Tibial nerve (tissue), 4 donors: ENCODE measurements around the gene CFAP410. TPM values are rescaled to one million over a fixed set of nuclear protein-coding genes. Genes with fewer than 3 reads are reported as not detected.

Experiments used
- DNase-seq, 2 donors: peaks; one replicate each; pipeline ENCODE4 v3.0.0-alpha.2; 2019; ENCODE audit warnings: low spot score in 2 of 2
- H3K27ac ChIP-seq, 4 donors: fragments of 200-600 bp; sonication (generic) in 3 of 4; one replicate each; pipeline ENCODE4 v1.5.1; 2017 to 2019; ENCODE audit warnings: mild to moderate bottlenecking in 1 of 4
- H3K27me3 ChIP-seq, 2 donors: fragments of 200-600 bp; sonication (generic) in 1 of 2; one replicate each; pipeline versions ENCODE4 v1.5.1 to v1.6.0; 2017 to 2019
- H3K36me3 ChIP-seq, 3 donors: fragments of 200-600 bp; sonication (generic); one replicate each; pipeline ENCODE4 v1.5.1; 2018 to 2019
- H3K4me1 ChIP-seq, 4 donors: fragments of 200-600 bp; sonication (generic) in 3 of 4; one replicate each; pipeline ENCODE4 v1.5.1; 2017 to 2019
- H3K4me3 ChIP-seq, 4 donors: fragments of 200-600 bp; sonication (generic) in 3 of 4; one replicate each; pipeline ENCODE4 v1.5.1; 2017 to 2019; ENCODE audit warnings: mild to moderate bottlenecking in 1 of 4, moderate library complexity in 1 of 4
- H3K9me3 ChIP-seq, 4 donors: fragments of 200-600 bp; sonication (generic) in 3 of 4; one replicate each; pipeline ENCODE4 v1.5.1; 2017 to 2019
- EP300 ChIP-seq, 2 donors: sonication (generic); formaldehyde crosslinking; IDR thresholded peaks; one replicate each; pipeline ENCODE4 v1.6.1; 2017; ENCODE audit warnings: antibody characterized with exemption in 2 of 2, mild to moderate bottlenecking in 1 of 2
- POLR2A ChIP-seq, 2 donors: fragments of 450-650 bp; IDR thresholded peaks; one replicate each; pipeline ENCODE4 v1.6.1; 2017; ENCODE audit warnings: antibody characterized with exemption in 2 of 2, mild to moderate bottlenecking in 2 of 2, moderate library complexity in 2 of 2
- WGBS, 2 donors: methylation state at CpG; one replicate each; pipeline ENCODE4 v1.1.5; 2018; 5-methylcytosine and 5-hydroxymethylcytosine counted together
- total RNA-seq, 4 donors: library from RNA; depleted of rRNA; stranded (reverse); fragments of >200 nt; gene quantifications; one replicate each; pipeline ENCODE4 v1.1.0, GENCODE V29; 2016
- TF ChIP-seq, protein P1 (sequence below), 5 experiments: fragments of 200-600 bp in 3 of 5; fragments of 450-650 bp in 2 of 5; sonication (generic) in 3 of 5; IDR thresholded peaks; one replicate each; pipeline ENCODE4 v1.5.1; 2016 to 2019; ENCODE audit warnings: antibody characterized with exemption in 5 of 5, mild to moderate bottlenecking in 3 of 5, moderate library complexity in 2 of 5

Gene CFAP410
- total RNA-seq, 4 donors from 2014 or later = 38.0 to 69.8 (median 61.2) TPM

DNA sequence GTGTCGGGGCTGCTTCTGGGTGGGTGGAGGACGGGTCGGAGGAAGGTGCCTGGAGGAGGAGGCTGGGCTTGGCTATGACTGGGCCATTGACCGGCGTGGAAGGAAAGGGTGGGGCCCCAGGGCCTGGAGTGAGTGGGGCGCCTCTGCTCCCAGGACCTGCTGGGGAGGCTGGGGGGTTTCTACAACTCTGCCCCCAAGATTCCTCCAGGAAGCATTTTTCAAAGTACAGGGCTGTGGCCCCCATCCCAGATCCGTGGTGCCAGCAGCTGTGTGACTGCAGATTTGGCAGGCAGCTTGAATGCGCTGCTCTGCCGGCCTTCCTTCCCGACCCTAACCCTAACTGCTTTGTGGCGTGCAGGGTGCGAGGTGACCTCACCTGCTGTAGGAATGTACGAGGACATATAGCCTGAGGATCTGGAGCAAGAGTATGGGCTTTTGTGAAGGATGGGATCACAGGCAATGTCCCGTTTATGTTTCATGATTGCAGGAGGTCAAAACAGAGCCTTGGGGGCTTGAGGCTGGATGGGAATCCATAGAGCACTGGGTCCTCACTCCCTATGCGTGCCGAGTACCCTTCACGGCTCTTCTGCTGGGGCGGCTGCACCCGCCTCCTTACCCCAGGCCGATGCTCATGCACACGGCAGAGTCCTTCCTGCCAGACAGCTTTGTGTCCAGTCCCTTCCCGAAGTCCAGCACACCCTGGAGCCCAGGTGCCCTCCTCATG, 38.9 kb upstream of the CFAP410 start:
- Histone ChIP-seq H3K36me3 (peaks cover 0 to under 1% (median 0%) of the 10 kb centered on the region in 3 donors), H3K27ac (no peak overlapping the region), H3K9me3 (peaks cover 0 to 9% (median 0%) of the 10 kb centered on the region in 4 donors), H3K4me3 (no peak overlapping the region), H3K27me3 (peaks cover 0 to 5% of the 10 kb centered on the region in 2 donors), H3K4me1 (no peaks in the 10 kb centered on the region)
- TF ChIP-seq EP300 (IDR thresholded peaks at IDR 0.05) (no peak), POLR2A (IDR thresholded peaks at IDR 0.05) (no peak)
- TF ChIP-seq, protein P1, sequence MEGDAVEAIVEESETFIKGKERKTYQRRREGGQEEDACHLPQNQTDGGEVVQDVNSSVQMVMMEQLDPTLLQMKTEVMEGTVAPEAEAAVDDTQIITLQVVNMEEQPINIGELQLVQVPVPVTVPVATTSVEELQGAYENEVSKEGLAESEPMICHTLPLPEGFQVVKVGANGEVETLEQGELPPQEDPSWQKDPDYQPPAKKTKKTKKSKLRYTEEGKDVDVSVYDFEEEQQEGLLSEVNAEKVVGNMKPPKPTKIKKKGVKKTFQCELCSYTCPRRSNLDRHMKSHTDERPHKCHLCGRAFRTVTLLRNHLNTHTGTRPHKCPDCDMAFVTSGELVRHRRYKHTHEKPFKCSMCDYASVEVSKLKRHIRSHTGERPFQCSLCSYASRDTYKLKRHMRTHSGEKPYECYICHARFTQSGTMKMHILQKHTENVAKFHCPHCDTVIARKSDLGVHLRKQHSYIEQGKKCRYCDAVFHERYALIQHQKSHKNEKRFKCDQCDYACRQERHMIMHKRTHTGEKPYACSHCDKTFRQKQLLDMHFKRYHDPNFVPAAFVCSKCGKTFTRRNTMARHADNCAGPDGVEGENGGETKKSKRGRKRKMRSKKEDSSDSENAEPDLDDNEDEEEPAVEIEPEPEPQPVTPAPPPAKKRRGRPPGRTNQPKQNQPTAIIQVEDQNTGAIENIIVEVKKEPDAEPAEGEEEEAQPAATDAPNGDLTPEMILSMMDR (IDR thresholded peaks at IDR 0.05) = no peak
- WGBS, 2 donors = 67 to 71% methylated on average over 20 to 21 of the region's 22 CpGs
- DNase-seq = no peak

DNA sequence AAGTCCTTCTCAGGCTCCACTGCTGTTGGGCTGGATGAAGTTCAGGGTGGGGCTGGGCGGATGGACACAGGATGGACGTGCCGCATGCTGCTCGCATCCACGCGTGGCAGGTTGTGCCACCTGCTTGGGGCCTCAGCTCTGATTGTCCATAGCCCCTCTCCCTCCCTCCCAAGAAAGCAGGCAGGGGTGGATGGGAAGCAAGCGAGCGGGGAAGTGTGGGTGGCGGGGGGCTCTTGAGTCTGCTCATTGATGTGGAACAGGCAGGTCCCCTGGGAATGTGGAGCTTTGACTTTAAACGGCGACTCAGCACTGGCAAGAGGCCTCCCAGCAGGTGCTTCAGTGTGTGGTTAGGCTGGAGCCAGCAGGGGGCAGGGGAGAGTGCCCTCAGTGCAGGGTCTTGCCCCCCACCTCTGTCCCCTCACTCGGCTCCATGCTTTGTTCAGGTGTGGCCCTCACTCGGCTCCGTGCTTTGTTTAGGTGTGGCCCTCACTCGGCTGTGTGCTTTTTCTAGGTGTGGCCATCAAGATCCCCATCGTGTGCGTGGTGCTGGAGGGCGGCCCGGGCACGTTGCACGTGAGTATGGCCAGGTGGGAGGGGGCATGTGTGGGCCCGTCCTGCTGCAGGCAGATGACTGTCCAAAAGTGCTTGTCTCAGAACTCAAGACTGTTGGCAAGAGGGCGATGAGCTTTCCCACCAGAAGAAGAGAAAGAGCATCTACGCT, 38.2 kb upstream of the CFAP410 start:
- H3K4me3 ChIP-seq = no peak overlapping the region
- no peak overlapping the region for H3K27ac ChIP-seq
- H3K9me3 ChIP-seq = peaks cover 0 to 7% (median 0%) of the 10 kb centered on the region in 4 donors
- H3K36me3 ChIP-seq = no peaks in the 10 kb centered on the region
- no peak for TF ChIP-seq EP300 (IDR thresholded peaks at IDR 0.05)
- TF ChIP-seq, protein P1 (IDR thresholded peaks at IDR 0.05) = no peak
- TF ChIP-seq POLR2A (IDR thresholded peaks at IDR 0.05) = no peak
- no peak for DNase-seq
- no peaks in the 10 kb centered on the region for H3K4me1 ChIP-seq
- WGBS, 2 donors = 70 to 75% methylated on average over 22 to 24 of the region's 24 CpGs
- H3K27me3 ChIP-seq = peaks cover 0 to 5% of the 10 kb centered on the region in 2 donors

DNA sequence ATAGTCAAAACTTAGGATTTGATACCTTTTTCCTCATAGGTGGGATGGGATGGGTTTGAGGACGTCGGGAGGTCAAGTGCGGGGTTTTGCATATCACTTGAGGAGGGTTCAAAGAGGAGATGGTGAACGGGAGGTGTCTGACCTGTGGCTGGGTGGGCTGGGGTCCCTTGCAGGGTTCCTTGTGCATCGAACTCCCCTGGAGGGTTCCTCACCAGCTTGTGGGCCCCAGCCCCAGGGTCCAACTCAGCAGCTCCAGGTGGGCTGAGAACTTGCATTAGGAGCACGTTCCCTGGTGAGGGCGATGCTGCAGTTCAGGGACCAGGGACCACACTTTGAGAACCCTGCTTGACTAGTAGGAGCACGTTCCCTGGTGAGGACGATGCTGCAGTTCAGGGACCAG, 37.4 kb upstream of the CFAP410 start:
- Histone ChIP-seq H3K4me3 (no peak overlapping the region), H3K27me3 (peaks cover 0 to 8% of the 10 kb centered on the region in 2 donors), H3K9me3 (peaks cover 0 to 7% (median 0%) of the 10 kb centered on the region in 4 donors), H3K36me3 (no peaks in the 10 kb centered on the region), H3K4me1 (no peaks in the 10 kb centered on the region), H3K27ac (no peak overlapping the region)
- no peak for DNase-seq
- TF ChIP-seq, protein P1 (IDR thresholded peaks at IDR 0.05) = no peak
- TF ChIP-seq POLR2A (IDR thresholded peaks at IDR 0.05) = no peak
- no peak for TF ChIP-seq EP300 (IDR thresholded peaks at IDR 0.05)
- WGBS, 2 donors = 88 to 90% methylated on average over 9 of the region's 9 CpGs

DNA sequence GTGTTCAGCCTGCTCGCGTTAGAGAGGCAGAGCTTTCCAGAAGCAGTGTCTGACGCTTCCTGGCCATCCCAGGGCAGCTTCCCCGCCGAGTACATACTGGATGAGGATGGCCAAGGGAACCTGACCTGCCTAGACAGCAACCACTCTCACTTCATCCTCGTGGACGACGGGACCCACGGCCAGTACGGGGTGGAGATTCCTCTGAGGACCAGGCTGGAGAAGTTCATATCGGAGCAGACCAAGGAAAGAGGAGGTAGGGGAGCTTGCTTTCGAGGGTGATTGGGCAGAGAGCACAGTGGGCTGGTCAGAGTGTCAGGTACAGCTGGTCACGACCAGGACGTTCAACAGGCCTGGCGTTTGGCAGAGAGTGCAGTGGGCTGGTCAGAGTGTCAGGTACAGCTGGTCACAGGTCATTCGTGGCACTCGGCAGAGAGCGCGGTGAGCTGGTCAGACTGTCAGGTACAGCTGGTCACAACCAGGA, 36.6 kb upstream of the CFAP410 start:
- Histone ChIP-seq H3K27ac (no peak overlapping the region), H3K4me1 (no peaks in the 10 kb centered on the region), H3K4me3 (no peak overlapping the region), H3K9me3 (peaks cover 0 to 7% (median 0%) of the 10 kb centered on the region in 4 donors), H3K36me3 (no peaks in the 10 kb centered on the region), H3K27me3 (peaks cover 0 to 14% of the 10 kb centered on the region in 2 donors)
- 86 to 89% methylated on average over 19 of the region's 19 CpGs for WGBS, 2 donors
- TF ChIP-seq, protein P1 (IDR thresholded peaks at IDR 0.05) = no peak
- TF ChIP-seq EP300 (IDR thresholded peaks at IDR 0.05) (no peak), POLR2A (IDR thresholded peaks at IDR 0.05) (no peak)
- DNase-seq = no peak

DNA sequence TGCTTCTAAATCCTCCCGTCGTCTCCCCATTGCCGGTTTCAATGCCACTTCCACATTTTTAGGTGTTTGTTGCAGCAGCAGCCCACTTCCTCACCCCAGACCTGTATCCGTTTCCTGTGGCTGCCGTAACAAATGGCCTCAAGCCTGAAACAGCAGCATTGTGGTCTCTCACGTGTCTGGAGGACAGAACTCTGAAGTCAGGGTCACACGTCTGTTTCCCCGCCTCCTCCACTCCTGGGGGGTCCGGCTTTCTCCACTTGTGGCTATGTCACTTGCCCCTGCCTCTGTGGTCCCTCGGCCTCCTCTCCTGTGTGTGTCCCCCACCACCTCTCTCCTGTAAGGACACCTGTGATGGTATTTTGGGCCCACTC, 36.1 kb upstream of the CFAP410 start:
- Histone ChIP-seq H3K9me3 (peaks cover 0 to 7% (median 0%) of the 10 kb centered on the region in 4 donors), H3K4me3 (no peak overlapping the region), H3K4me1 (no peaks in the 10 kb centered on the region), H3K36me3 (no peaks in the 10 kb centered on the region), H3K27me3 (peaks cover 0 to 20% of the 10 kb centered on the region in 2 donors), H3K27ac (no peak overlapping the region)
- peak in 1 of 2 donors; percentile 55 for TF ChIP-seq EP300 (IDR thresholded peaks at IDR 0.05)
- TF ChIP-seq, protein P1 (IDR thresholded peaks at IDR 0.05) = no peak
- TF ChIP-seq POLR2A (IDR thresholded peaks at IDR 0.05) = no peak
- 70 to 74% methylated on average over 10 of the region's 10 CpGs for WGBS, 2 donors
- DNase-seq = peak in 1 of 2 donors; percentile 24
